Activated naive CD8-positive, alpha-beta T cell treated with anti-CD3 and anti-CD28 coated beads, Interleukin-2, amount 50 U/mL, for 16 hours (primary cell): ENCODE results near the gene MED22.
"Not testable (repeated sequence)": the region's sequence is repeated elsewhere in the genome, so short reads cannot be mapped to it uniquely, and the experiment has no call there.

Experiments
- DNase-seq: peaks from one replicate; pipeline ENCODE4 v3.0.0-alpha.2; 2020; ENCODE audit warnings: low read depth, low spot score

The MED22 gene

DNA sequence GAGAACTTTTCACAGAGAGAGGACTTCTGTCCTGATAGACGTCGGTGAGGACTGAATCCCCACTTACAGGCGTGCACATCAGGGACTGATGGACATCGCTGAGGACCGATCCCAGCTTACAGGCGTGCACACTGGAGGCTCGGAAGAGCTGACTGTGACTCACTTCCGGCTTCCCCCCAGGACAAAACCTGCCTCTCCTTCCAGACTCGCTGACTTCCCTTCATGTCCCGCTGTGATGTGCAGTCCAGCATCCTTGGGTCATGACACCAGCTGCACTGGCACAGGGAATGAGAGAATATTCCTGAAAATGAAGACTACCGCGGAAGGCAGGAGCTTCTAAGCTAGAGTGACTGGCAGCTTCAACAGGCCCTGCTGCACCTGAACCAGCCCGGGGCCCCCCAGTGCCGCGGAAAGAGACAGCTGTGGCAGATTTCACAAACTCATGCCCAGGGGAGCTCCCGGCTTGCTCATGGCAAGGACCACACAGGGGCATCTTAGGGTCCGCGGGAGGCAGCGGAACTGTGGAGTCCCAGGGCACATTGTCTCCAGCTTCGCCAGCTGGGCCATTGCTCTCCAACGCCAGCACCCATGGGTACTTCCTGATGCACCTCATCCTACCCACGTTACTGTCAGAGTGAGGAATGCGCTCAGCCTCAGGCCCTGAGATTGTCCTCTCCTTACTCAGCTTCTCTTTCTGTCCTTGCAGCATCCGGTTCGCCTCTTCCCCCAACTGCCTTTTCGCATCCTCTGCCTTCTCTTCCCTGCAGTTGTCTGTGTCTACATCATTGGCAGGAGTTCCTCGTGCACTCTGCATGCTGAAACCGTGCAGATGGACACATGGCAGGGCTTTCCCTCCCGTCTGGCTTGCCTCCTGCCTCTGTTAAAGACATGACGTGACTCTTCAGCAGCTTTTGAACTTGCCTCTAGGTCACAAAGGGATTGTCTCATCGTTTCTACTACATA is 41.4 kb downstream of the MED22 start:
- DNase-seq, result no peak

DNA sequence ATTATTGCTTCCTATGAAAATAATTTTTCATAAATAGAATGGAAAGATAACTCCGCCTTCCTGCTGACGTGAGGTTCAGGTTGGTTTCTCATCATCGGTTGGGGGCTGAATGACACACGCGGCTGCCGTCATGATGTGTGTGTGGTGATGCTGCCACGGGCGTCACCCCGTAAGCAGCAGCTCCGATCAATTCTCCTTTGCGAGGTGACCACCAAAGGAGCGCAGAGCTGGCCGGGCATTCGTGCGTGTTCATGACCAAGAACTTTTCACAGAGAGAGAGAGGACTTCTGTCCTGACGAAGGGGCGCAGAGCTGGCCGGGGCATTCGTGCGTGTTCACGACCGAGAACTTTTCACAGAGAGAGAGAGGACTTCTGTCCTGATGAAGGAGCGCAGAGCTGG is 42.2 kb downstream of the MED22 start:
- no peak for DNase-seq

DNA sequence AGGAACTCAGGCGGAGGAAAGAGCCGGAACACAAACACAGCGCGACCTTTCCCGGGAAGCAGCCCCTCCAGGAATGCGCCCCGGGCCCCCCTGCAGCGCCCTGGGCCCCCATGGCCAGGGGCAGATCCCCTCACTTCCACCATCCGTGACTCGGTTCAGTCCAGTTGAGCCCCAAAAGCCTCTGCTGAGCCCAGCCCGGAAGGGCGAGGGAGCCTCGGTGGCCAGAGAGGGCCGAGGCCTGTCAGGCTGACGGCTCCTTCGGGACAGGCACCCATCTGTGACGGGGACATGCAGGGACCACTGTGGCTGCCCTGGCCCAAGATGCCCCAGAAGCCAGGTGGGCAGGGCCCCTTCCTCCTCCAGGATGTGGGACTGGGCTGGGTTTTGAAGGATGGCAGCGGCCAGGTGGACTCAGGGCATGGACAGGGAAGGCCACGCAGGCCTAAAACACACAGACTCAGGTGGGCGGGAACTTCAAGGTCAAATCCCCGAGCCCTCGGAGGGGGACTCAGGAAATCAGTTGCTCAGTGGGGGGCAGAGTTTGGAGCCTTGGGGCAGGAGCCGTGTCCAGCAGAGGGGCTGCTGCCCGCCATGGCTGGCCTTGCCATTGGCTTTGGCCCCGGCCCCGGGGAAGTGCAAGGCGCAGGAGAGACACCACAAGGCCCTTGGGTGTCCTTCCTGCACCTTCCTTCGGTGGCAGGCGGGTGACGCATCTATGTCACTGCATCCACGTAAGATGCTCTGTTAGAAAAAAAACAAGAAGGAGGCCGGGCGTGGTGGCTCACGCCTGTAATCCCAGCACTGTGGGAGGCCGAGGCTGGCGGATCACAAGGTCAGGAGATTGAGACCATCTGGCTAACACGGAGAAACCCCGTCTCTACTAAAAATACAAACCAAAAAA is 43.2 kb downstream of the MED22 start:
- DNase-seq, result no peak

DNA sequence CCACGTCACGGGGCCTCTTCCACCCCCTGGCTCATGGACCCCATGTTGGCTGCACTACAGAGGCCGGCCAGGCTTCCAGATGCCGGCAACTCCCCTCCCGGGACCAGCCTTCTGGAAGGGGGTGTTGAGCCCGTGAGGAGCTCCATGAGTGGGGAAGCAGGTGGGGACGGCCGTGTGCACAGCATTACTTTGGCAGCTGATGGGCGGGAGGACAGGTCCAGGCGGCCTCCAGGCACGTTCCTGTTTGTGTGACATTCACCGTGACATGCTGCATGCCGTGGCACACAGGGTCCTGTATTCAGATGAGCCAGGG is 43.8 kb downstream of the MED22 start:
- DNase-seq, result no peak

DNA sequence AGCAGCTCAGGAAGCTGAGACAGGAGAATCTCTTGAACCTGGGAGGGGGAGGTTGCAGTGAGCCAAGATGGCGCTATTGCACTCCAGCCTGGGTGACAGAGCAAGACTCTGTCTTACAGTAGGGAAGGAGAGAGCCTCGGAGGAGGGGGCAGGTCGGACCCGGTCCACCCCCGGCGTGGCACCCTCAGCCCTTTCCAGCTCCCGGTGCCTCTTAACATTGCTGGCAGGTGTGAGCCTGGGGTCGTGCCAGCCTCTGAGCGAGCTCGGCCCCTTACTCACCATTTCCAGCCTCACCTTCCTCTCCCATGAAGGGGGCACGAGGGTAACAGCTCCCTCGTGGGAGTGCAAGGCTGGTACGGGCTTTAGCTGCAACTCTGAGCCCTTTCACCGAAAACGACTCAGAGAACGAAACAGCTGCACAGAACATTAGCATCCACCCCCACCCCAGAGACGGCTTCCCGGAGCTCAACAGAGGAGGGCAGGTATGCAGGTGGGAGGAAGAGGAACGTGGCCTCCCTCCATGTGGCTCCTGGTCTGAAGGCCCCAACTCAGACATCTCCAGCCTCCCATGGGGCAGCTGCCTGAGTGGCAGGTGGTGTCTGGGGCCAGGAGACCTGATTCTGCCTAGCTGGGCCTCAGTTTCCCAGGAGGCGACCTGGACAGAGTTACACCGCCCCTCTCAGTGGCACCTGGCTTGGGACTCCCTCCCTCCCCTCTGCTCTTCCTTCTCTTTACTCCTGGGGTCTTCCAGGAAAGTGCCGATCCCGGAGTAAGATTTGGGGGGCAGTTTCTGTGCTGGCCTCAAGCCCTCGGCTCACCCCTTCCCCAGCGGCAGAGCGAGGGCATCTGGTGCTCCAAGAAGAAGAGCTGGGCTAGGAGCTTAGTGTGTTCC is 44.4 kb downstream of the MED22 start:
- no peak for DNase-seq

DNA sequence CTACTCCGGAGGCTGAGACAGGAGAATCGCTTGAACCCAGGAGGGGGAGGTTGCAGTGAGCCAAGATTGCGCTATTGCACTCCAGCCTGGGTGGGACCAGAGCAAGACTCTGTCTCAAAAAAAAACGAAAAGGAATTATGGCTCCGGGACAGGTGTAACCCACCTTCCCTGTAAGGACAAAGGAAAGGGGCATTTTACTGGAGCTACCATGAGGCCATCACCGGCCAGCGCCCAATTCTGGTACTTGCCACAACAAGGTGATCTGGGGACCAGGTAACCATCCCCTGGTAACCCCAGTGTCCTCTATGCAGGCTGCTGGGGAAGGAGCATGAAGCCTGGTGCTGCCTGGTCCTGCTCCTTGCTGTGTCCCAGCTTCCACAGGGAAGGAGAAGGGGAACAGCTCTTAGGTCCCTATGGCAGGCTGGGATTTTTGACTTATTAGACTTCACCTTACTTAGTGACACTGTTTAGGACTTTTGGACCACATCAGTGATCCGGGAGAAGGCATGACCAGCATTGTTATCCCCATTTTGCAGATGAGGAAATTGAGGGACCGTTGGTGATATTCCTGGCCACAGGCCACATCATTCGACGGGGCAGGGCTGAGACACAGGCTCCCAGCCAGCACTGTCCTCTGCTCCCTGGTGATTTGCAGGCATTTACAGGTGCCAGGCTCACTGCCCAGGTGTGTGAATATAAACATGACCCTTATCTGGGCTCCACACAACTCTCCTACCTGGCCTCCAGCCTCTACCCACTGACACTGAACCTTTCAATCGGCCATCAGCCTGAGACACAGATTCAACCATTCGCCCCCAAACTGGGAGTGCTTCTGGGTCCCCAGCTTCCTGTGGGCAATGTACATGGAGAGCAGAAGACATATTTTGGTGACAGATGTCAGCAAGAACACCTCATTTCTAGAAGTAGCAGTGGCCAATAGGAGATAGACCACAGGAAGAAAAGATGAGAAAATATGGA is 46.4 kb downstream of the MED22 start:
- DNase-seq, result no peak

DNA sequence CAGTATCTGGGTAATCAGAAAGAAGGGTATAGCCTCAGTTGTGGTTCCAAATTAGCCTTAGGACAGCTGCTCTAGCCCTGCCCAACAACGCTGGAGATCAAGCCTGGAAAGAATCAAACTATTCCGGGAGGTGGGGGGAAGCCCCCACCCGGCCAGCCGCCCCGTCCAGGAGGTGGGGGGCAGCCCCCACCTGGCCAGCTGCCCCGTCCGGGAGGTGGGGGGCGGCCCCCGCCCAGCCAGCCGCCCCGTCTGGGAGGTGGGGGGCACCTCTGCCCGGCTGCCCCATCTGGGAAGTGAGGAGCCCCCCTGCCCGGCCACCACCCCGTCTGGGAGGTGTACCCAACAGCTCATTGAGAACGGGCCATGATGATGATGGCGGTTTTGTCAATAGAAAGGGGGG is 47.9 kb downstream of the MED22 start:
- not testable (repeated sequence) for DNase-seq

DNA sequence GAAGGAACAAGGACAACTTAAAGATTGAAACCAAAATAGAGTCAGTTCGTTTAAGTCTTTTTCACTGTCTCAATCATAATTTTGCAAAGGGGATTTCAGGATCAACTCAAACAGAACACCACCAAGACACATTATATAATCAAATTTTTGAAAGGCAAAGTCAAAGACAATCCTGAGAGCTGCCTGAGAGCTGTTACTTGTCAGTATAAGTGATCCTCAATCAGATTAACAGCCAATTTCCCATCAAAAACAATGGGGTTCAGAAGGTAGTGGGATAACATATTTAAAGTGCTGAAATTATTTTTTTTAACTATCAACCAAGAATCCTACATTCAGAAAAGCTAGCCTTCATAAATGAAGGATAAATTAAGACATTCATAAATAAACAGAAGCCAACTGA is 53.7 kb downstream of the MED22 start:
- DNase-seq, result no peak

DNA sequence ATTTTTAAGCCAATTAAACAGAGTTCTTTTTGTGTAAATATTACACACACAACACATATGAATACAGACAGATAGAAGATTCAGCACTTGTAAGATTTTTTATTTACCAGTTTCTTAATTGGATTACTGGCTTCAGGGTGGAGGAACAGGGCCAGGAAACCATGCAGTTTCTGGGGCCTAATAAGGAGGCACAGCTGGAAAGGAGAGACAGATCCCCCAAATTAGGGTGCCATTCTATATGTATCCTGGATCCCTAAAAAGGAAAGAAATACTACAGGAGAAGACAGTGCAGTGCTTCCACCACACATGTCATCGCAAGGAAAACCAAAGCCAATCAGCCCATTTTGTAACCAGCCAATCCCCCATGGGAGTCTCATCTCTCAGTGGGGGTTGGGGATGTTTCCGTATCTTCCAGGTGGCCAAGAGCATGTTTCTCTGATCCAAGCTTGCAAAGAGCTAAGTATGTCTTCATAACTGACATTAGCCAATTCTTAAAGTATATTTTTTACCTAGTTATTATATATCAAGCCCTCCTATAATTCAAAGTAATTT is 57.1 kb downstream of the MED22 start:
- no peak for DNase-seq
